C4-2B (cell line): ENCODE data around the gene LMF2.

Experiments
- ZFX ChIP-seq: fragments of 450-650 bp; IDR thresholded peaks from 2 replicates; pipeline ENCODE4 v1.6.1; 2017
- TF ChIP-seq, protein P1 (sequence below): fragments of 450-650 bp; conservative IDR thresholded peaks from 2 replicates; pipeline ENCODE4 v1.5.1; 2017; ENCODE audit warnings: mild to moderate bottlenecking

DNA sequence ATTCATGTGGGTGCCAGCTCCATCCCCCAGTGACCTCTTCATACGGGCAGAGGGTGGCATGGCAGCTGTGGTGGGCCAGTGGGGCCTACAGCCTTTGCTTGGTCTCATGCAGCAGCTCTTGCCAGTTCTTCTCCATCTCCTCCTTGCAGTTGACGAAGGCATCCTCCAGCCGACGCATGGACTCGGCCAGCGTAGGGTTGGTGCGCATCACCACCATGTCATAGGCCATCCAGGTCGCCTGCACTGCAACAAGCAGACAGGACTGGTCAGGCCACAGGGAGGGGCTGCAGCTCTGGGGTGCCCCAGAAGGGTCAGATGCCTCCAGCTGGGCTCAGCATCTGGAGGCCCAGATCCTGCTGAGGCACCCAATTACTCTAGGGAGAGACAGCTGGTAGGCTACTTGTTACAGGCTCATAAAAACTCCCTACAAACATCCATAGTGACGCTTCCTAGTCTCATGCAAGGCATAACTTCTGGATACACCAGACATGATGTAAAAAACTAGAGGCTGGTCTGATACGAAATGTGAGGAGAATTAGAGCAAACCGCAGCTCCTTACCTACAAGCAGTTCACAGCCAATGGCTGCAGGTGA, 43.8 kb upstream of the LMF2 start:
- TF ChIP-seq, protein P1, sequence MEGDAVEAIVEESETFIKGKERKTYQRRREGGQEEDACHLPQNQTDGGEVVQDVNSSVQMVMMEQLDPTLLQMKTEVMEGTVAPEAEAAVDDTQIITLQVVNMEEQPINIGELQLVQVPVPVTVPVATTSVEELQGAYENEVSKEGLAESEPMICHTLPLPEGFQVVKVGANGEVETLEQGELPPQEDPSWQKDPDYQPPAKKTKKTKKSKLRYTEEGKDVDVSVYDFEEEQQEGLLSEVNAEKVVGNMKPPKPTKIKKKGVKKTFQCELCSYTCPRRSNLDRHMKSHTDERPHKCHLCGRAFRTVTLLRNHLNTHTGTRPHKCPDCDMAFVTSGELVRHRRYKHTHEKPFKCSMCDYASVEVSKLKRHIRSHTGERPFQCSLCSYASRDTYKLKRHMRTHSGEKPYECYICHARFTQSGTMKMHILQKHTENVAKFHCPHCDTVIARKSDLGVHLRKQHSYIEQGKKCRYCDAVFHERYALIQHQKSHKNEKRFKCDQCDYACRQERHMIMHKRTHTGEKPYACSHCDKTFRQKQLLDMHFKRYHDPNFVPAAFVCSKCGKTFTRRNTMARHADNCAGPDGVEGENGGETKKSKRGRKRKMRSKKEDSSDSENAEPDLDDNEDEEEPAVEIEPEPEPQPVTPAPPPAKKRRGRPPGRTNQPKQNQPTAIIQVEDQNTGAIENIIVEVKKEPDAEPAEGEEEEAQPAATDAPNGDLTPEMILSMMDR, result no peak
- TF ChIP-seq ZFX, result no peak
